Rectal smooth muscle tissue (tissue), 1 donor: ENCODE data around the gene FAAP24.
"Not testable (repeated sequence)": the region's sequence is repeated elsewhere in the genome, so short reads cannot be mapped to it uniquely, and the experiment has no call there.

ENCODE experiments used
- H3K27ac ChIP-seq: one replicate; pipeline ENCODE4 v1.7.0; 2013; ENCODE audit warnings: low read depth, low read length, inconsistent platforms
- H3K27me3 ChIP-seq: one replicate; pipeline ENCODE4 v1.7.0; 2013; ENCODE audit warnings: low read length; ENCODE audit not compliant: control insufficient read depth, insufficient read depth
- H3K36me3 ChIP-seq: one replicate; pipeline ENCODE4 v1.7.0; 2013; ENCODE audit warnings: low read length; ENCODE audit not compliant: control insufficient read depth, insufficient read depth
- H3K4me1 ChIP-seq: one replicate; pipeline ENCODE4 v1.7.0; 2013; ENCODE audit warnings: low read length; ENCODE audit not compliant: control insufficient read depth, insufficient read depth
- H3K4me3 ChIP-seq: one replicate; pipeline ENCODE4 v1.7.0; 2013; ENCODE audit warnings: low read length
- H3K9ac ChIP-seq: one replicate; pipeline ENCODE4 v1.7.0; 2013; ENCODE audit warnings: low read length

Gene FAAP24

DNA sequence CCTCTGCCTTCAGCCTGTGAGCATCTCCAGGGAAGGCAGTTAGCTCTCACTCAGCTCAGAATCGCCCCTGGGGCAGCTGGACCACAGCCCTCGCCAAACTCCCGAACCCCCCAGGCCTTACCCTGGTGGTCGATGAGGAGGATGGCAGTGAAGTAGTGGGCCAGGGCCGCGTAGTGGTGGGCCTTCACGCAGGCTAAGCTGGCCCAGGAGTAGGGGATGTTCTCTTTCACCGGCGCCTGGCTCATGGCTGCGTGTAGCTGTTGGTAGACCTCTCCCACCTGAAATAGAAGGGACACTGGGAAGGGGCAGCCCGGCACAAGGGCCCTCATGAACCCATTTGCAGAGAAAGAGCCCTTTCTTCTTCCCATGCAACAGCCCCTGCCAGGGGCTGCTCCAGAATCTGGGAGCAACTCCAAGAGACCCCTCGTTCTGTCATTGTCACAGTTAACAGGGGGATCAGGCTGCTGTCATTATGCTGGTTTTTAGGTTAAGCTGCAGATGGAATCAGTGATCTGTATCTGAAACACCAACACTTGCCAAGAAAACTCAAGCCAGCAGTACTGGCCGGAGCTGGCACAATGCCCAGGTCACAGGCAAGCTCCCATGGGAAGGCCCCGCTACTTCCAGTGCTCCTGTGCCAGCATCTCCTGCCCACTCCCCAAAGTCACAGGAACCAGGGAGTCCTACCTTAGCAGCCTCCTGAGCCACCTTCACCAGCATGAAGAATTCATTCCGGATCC lies 30.3 kb downstream of the FAAP24 start:
- not testable (repeated sequence) for H3K9ac ChIP-seq, H3K4me3 ChIP-seq, H3K27me3 ChIP-seq, H3K4me1 ChIP-seq, H3K27ac ChIP-seq, H3K36me3 ChIP-seq

DNA sequence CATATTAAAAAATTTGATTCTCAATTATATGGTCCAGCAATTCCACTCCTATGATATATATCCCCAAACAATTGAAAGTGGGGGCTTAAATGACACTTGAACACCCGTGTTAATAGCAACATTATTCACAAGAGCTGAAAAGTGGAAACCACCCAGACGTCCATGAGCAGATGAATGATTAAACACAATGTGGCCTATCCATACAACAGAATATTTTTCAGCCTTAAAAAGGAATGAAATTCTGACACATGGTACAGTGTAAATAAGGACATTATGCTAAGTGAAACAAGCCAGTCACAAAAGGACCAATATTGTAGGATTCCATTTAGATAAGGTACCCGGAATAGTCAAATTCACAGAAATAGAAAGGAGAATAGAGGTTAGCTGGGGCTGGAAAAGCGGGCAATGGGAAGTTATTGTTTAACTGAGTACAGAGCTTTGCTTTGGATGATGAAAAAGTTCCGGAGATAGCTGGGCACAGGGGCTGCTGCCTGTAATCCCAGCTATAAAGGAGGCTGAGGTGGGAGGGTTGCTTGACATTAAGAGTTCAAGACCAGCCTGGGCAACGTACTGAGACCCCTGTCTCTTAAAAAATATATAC lies 31.5 kb downstream of the FAAP24 start:
- not testable (repeated sequence) for H3K4me3 ChIP-seq, H3K4me1 ChIP-seq, H3K9ac ChIP-seq, H3K27me3 ChIP-seq, H3K27ac ChIP-seq, H3K36me3 ChIP-seq

DNA sequence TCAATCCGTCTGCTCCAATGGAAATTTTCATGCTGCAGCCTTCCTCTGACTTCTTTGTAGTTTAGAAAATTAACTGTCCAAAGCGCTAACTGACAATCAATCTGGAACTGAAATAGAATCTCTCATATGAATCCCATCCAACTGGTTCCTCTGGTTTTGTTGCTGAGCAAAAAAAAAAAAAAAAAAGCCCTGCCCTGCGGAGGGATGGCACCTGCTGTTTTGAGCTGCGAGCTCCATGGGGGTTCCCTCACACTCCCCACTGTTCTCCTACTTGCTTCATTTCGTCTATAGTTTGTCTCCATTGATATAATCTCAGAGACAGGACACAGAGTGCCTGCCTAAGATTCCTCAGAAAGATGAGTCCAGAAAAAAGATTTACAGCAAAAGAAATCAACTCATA lies 33.4 kb downstream of the FAAP24 start:
- Histone ChIP-seq H3K4me3 (no peak overlapping the region), H3K27ac (no peak overlapping the region), H3K4me1 (no peaks in the 10 kb centered on the region), H3K36me3 (no peaks in the 10 kb centered on the region), H3K9ac (no peak overlapping the region), H3K27me3 (no peaks in the 10 kb centered on the region)

DNA sequence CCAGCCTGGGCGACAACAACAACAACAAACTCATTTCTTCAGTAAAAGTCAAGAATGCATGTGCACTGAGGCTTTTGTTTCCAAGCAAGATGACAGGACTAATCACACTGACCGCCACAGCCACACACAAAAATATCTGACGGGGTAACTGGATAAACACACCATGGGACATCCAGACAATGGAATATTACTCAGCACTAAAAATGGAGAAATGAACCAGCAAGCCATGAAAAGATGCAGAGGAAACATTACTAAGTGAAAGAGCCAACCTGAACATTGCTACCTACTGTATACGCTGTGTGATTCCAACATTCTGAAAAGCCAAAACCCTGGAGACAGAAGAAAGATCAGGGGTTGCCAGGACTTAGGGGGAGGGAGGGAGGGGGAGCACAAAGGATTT lies 36.7 kb downstream of the FAAP24 start:
- Histone ChIP-seq H3K27me3 (no peaks in the 10 kb centered on the region), H3K4me1 (no peaks in the 10 kb centered on the region), H3K36me3 (peaks cover 2% of the 10 kb centered on the region), H3K4me3 (no peak overlapping the region), H3K27ac (no peak overlapping the region), H3K9ac (no peak overlapping the region)

DNA sequence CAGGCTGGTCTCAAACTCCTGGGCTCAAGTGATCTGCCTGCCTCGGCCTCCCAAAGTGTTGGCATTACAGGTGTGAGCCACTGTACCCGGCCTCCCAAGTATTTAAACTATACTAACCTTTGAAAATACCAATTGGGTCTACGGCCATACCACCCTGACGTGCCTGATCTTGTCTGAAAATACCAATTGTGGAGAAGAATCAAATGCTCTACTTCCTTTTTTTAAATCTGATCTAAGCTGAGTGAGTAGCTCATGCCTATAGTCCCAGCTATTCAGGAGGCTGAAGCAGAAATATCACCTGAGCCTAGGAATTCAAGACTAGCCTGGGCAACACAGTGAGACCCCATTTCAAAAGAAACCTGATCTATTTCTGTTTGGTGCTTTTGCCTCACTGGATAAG lies 38.8 kb downstream of the FAAP24 start:
- not testable (repeated sequence) for H3K27me3 ChIP-seq, H3K4me1 ChIP-seq, H3K36me3 ChIP-seq, H3K9ac ChIP-seq, H3K4me3 ChIP-seq, H3K27ac ChIP-seq

DNA sequence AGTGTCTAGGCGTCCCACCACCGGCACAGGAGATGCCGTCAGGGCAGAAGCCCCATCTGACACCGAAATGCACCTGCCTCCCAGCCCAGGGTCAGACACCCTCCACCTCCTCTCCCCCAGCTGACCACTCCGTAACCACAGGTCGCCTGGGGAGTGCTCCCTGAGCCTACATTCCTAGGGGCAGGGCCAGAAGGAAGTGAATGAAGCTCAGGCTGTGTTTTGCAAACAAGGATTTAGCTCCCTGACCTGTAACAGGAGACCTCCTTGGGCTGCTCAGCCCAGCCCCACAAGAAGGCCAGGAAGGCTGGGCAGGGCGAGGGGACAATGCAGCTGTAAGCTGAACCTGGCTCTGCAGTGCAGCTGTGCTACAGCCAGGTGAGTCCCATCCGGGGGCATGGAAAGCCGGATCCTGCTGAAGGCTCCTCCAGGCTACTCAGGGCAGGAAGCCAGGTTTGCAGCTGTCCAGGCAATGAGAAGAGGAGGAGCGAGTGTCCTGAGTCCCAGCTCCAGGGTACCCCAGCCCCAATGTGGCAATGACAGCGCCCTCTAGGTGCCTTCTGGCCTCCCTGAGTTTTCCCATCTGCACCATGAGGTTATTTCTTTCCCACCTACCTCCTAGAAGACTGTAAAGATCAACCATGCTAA lies 50.6 kb downstream of the FAAP24 start:
- Histone ChIP-seq H3K36me3 (no peaks in the 10 kb centered on the region), H3K27ac (no peak overlapping the region), H3K27me3 (no peaks in the 10 kb centered on the region), H3K4me1 (no peaks in the 10 kb centered on the region), H3K9ac (no peak overlapping the region), H3K4me3 (no peak overlapping the region)

DNA sequence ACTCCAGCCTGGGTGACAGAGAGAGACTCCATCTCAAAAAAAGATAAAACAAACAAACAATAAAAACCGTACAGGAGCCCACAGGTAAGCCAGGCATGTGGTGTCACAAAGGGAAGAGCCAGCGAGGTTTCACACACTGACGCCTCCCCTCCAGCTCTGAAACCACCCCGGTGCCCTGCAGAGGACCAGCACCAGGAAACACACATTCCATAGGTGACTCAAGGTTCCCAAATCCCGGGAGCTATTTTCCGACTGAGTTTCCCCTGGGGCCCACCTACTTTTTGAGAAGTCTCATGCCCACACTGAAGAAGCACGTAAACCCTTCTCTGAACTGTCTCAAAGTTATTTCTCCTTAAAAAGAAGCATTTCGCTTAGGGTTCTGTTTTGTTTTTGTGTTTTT lies 52.4 kb downstream of the FAAP24 start:
- Histone ChIP-seq H3K36me3 (no peaks in the 10 kb centered on the region), H3K9ac (no peak overlapping the region), H3K4me3 (no peak overlapping the region), H3K27me3 (no peaks in the 10 kb centered on the region), H3K27ac (no peak overlapping the region), H3K4me1 (no peaks in the 10 kb centered on the region)

DNA sequence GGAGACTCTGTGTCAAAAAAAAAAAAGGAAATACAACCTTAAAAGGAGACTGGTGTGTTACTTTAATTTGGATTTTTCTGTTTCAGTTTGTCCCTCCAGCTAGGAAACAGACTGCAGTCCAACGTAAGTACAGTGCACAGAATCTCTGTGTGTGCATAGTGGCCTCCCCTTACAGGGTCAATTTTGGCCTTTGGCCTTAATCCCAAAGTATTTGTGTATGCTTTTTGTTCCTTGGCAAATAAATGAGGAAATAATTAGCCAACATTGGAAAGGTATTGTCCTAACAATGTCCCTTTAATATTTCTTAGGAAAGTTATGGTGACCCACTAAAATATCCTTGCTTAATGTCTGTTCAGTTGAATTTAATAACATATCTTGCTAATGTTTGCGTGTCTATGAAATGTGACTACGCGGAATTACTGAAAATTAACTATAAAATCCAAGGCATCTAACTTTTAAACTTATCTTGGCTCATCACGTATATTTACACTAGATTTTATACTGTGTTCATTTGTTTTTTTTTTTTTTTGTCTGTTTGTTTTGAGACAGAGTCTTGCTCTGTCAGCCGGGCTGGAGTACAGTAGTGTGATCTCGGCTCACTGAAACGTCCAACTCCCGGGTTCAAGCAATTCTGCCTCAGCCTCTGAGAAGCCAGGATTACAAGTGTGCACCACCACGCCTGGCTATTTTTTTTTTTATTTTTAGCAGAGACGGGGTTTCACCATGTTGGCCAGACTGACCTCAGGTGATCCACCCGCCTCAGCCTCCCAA lies 53.6 kb downstream of the FAAP24 start:
- not testable (repeated sequence) for H3K36me3 ChIP-seq, H3K4me1 ChIP-seq, H3K27me3 ChIP-seq, H3K27ac ChIP-seq, H3K4me3 ChIP-seq, H3K9ac ChIP-seq

DNA sequence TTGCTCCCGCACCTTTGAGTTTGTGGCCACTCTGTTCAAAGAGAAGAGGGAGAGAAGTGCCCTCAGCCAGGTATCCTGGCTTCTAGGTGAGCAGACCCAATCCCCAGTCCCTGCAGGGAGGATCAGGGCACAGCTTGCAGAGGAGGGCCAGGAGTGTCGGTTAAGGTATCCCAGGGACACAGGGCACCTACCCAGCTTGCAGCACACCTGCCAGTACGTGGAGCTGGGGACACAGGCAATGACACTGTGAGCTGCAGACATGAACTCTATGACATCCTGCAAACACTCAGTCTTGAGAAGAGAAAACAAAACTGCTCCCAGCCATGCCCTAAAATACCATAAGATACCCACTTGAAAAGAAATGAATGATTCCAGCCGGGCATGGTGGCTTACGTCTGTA lies 54.6 kb downstream of the FAAP24 start:
- H3K4me3 ChIP-seq, H3K36me3 ChIP-seq, H3K27me3 ChIP-seq, H3K4me1 ChIP-seq, H3K9ac ChIP-seq, H3K27ac ChIP-seq: not testable (repeated sequence)
